Right cardiac atrium (tissue), 5 donors: ENCODE measurements around the gene SLC25A22. TPM values are rescaled to one million over a fixed set of nuclear protein-coding genes. Genes with fewer than 3 reads are reported as not detected.

Experiments
- ATAC-seq, 2 donors: fragments of 200-7000 bp; cut with Tn5 transposase; one replicate each; pipeline versions ENCODE4 v1.8.0 to v1.9.1; 2020; ENCODE audit warnings: moderate library complexity in 2 of 2, mild to moderate bottlenecking in 1 of 2
- DNase-seq, 3 donors: peaks; one replicate each; pipeline ENCODE4 v3.0.0-alpha.2; 2020
- H3K27ac ChIP-seq: one replicate; pipeline ENCODE4 v1.5.1; 2013; ENCODE audit warnings: mild to moderate bottlenecking, low read length, control low read depth, moderate library complexity
- H3K27me3 ChIP-seq: one replicate; pipeline ENCODE4 v1.6.1; 2013; ENCODE audit not compliant: control insufficient read depth, insufficient read depth
- H3K4me1 ChIP-seq: one replicate; pipeline ENCODE4 v1.6.1; 2013; ENCODE audit warnings: low read length; ENCODE audit not compliant: control insufficient read depth, insufficient read depth
- H3K4me3 ChIP-seq: one replicate; pipeline ENCODE4 v1.5.1; 2013; ENCODE audit warnings: low read length, control low read depth
- H3K9me3 ChIP-seq: one replicate; pipeline ENCODE4 v1.6.1; 2013; ENCODE audit warnings: low read length; ENCODE audit not compliant: control insufficient read depth
- whole genome bisulfite sequencing: extraction: QIAGEN DNeasy Blood & Tissue Kit; methylation state at CpG from one replicate; pipeline ENCODE4 v1.1.7; 2013; 5-methylcytosine and 5-hydroxymethylcytosine counted together
- intact Hi-C, 4 donors: fragments of 100-400 bp; cut with DNase I; formaldehyde crosslinking; loops; one replicate each; pipeline versions ENCODE4 v1.11.0 to v1.14.0; 2022 to 2023
- polyA plus RNA-seq: library from polyadenylated mRNA; stranded (reverse); fragments of 200-250 nt; gene quantifications from one replicate; pipeline ENCODE4 v1.2.3, GENCODE V29; 2013
- total RNA-seq, 4 donors: library from RNA; stranded (reverse); fragmentation: NEBNext Ultra II Directional; extraction: Animal tissue kit (Norgen Biotek cat#: 25700); gene quantifications; one replicate each; pipeline ENCODE4 v1.2.1, GENCODE V29; 2021
- donor health status: healthy with polysubstance abuse.
- donor health status: DM: no; HTN: yes; CAD: no.
- donor health status: DM: no; HTN: no; CAD: no.
- donor health status: DM: no; HTN: yes; CAD: no; lungs with severe emphysema.
- donor health status: DM: yes; HTN: yes; CAD: no.

The SLC25A22 gene
- total and polyA plus RNA-seq, 5 donors: 3.8 to 9.0 (median 6.1) TPM

DNA sequence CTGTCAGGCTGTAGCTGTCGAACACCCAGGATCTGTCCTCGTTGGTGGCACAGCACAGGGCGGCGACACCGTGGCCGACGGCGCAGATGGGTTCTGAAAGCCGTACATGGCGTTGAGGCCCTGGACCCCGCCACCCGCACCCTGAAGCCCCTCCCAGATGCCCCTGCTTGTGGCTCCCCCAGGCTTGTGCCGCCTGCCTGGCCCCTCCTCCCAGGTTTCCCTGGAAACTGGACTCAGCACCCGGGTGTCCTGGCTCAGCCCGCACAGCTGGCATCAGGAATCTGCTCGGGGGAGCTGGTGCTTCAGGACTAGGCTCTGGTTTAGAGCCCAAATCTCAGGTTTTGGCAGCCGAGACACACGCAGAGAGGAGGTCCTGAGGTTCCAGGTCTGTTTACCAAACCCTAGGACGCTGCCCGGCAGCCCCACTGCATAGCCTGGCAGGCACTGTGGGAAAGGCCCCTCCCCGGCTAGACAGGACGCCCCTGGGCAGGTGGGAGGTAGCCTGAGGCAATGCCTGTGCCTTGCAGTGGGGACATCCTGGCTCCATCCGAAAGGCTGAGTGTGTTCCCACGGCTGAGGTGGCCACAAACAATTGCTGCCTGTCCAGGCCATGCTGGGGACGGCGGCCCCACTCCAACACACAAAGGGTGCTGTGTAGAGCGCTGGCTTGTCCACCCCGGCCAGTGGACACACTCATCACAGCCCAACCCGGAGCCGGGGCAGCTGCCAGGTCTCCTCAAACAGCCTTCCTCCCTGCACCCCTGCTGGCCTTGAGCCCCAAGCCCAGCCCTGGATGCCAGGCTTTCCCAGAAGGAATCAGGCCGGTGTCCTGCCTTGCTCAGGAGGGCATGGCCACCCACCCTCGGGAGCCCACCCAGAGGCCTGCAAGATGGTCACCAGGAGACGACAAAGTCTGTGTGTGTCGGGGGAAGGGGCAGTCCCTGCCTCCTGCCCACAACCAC is 25.4 kb downstream of the SLC25A22 start:
- Histone ChIP-seq H3K27me3 (no peaks in the 10 kb centered on the region), H3K4me3 (no peak overlapping the region), H3K27ac (no peak overlapping the region), H3K4me1 (peaks cover 6% of the 10 kb centered on the region), H3K9me3 (no peaks in the 10 kb centered on the region)
- DNase-seq (peak; percentile 29 to 65 (median 57)), ATAC-seq (no peak)
- WGBS: 75% methylated on average over 34 of the region's 34 CpGs
- intact Hi-C loops: no loop called here

- 76% methylated on average over 15 of the region's 15 CpGs for WGBS
- no peaks in the 10 kb centered on the region for H3K9me3 ChIP-seq
- intact Hi-C loops: no loop called here
- DNase-seq (peak in 1 of 3 donors; percentile 41), ATAC-seq (no peak)
- H3K4me1 ChIP-seq: peaks cover 6% of the 10 kb centered on the region
- H3K27ac ChIP-seq: no peak overlapping the region
- no peaks in the 10 kb centered on the region for H3K27me3 ChIP-seq
- no peak overlapping the region for H3K4me3 ChIP-seq
Measured at GRCh38 chr11:771617-772204, 26.4 kb downstream of the SLC25A22 start.

GRCh38 chr11:770642-771616 is 27.2 kb downstream of the SLC25A22 start:
- H3K4me1 ChIP-seq: peaks cover 4% of the 10 kb centered on the region
- no peak overlapping the region for H3K4me3 ChIP-seq
- ATAC-seq (no peak), DNase-seq (peak in 2 of 3 donors; percentile 47 to 57)
- 89% methylated on average over 32 of the region's 32 CpGs for WGBS
- intact Hi-C loops: no loop called here
- no peaks in the 10 kb centered on the region for H3K27me3 ChIP-seq
- H3K27ac ChIP-seq: no peak overlapping the region
- no peaks in the 10 kb centered on the region for H3K9me3 ChIP-seq

DNA sequence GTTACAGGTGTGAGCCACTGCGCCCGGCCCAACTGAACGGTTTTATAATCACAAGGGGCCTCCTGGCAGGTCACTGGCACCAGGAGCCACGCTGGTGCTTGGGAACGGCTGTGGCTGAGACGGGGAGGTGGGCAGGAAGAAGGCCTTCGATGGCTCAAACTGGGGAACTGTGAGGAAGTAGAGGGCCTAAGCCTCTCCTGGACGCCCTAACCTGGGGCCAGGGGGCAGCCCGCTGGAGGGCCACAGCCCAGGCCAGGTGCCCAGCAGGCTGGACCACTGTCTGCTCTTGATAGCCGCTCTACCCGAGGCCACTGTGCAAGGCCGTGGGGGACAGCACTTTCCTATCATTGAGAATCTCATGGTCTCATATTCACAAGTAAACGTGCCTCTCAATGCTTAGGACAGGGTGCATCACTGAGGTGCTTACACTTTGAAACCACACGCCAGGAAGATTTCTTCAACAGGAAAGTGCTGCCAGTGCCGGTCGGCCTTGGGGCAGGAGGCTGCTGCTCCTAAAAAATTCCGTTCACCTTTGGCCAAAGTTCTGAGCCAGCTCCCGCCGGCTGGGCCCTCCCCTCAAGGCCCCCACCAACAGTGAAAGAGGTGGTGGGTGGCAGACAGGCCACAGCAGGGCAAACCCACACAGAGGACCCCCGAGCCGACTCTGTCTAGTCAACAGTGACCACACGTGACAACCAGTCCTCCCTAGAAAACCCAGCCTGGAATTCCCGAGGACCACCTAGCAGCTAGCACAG is 28.0 kb downstream of the SLC25A22 start:
- intact Hi-C loops: no loop called here
- H3K4me1 ChIP-seq: no peaks in the 10 kb centered on the region
- no peak for ATAC-seq

GRCh38 chr11:767238-767637 is 30.8 kb downstream of the SLC25A22 start:
- WGBS: 91% methylated on average over 11 of the region's 11 CpGs
- DNase-seq (peak in 2 of 3 donors; percentile 25 to 29), ATAC-seq (no peak)
- Histone ChIP-seq H3K4me1 (no peaks in the 10 kb centered on the region), H3K4me3 (no peak overlapping the region), H3K27ac (no peak overlapping the region), H3K9me3 (no peaks in the 10 kb centered on the region), H3K27me3 (no peaks in the 10 kb centered on the region)
- intact Hi-C loops: no loop called here

More for the DNA sequence above, 28.0 kb downstream of the SLC25A22 start:
- DNase-seq: peak in 1 of 3 donors; percentile 42
- 91% methylated on average over 23 of the region's 23 CpGs for WGBS
- no peak overlapping the region for H3K4me3 ChIP-seq
- H3K27me3 ChIP-seq: no peaks in the 10 kb centered on the region
- no peaks in the 10 kb centered on the region for H3K9me3 ChIP-seq
- H3K27ac ChIP-seq: no peak overlapping the region

DNA sequence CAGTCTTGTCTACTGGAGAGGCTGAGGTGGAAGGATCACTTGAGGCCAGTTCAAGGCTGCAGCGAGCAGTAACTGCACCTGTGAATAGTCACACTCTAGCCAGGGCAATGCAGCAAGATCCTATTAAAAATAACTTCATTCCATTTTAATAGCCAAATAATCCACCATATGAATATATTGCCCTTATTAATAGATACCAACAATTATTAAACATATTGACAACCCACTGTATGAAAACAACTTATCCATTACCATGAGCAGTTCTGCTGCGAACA is 31.2 kb downstream of the SLC25A22 start:
- Histone ChIP-seq H3K27me3 (no peaks in the 10 kb centered on the region), H3K4me1 (no peaks in the 10 kb centered on the region), H3K4me3 (no peak overlapping the region), H3K27ac (no peak overlapping the region), H3K9me3 (no peaks in the 10 kb centered on the region)
- no peak for ATAC-seq
- DNase-seq: no peak
- intact Hi-C loops: no loop called here
- WGBS: 97% methylated on average over 2 of the region's 2 CpGs

GRCh38 chr11:766106-766935 is 31.8 kb downstream of the SLC25A22 start:
- Histone ChIP-seq H3K27ac (no peak overlapping the region), H3K9me3 (no peaks in the 10 kb centered on the region), H3K4me1 (no peaks in the 10 kb centered on the region), H3K27me3 (no peaks in the 10 kb centered on the region), H3K4me3 (no peak overlapping the region)
- DNase-seq (peak in 2 of 3 donors; percentile 42 to 60), ATAC-seq (peak in 1 of 2 donors; percentile 1)
- intact Hi-C loops: no loop called here
- WGBS: 74% methylated on average over 11 of the region's 11 CpGs

GRCh38 chr11:765802-766091 is 32.3 kb downstream of the SLC25A22 start:
- Histone ChIP-seq H3K4me1 (no peaks in the 10 kb centered on the region), H3K9me3 (no peaks in the 10 kb centered on the region), H3K4me3 (no peak overlapping the region), H3K27me3 (no peaks in the 10 kb centered on the region), H3K27ac (no peak overlapping the region)
- DNase-seq (peak in 2 of 3 donors; percentile 28 to 40), ATAC-seq (peak in 1 of 2 donors; percentile 3)
- 94% methylated on average over 8 of the region's 8 CpGs for WGBS
- intact Hi-C loops: no loop called here

- Histone ChIP-seq H3K4me1 (no peaks in the 10 kb centered on the region), H3K27me3 (no peaks in the 10 kb centered on the region), H3K9me3 (no peaks in the 10 kb centered on the region), H3K27ac (no peak overlapping the region), H3K4me3 (no peak overlapping the region)
- intact Hi-C loops: no loop called here
- DNase-seq (peak; percentile 52 to 82 (median 79)), ATAC-seq (peak; percentile 43 to 54)
- WGBS: 70% methylated on average over 19 of the region's 19 CpGs
Measured at GRCh38 chr11:765025-765801, 32.9 kb downstream of the SLC25A22 start.
